Measurements from ENCODE around the gene EHBP1L1.
"Not testable (repeated sequence)": the region's sequence is repeated elsewhere in the genome, so short reads cannot be mapped to it uniquely, and the experiment has no call there.

DNA sequence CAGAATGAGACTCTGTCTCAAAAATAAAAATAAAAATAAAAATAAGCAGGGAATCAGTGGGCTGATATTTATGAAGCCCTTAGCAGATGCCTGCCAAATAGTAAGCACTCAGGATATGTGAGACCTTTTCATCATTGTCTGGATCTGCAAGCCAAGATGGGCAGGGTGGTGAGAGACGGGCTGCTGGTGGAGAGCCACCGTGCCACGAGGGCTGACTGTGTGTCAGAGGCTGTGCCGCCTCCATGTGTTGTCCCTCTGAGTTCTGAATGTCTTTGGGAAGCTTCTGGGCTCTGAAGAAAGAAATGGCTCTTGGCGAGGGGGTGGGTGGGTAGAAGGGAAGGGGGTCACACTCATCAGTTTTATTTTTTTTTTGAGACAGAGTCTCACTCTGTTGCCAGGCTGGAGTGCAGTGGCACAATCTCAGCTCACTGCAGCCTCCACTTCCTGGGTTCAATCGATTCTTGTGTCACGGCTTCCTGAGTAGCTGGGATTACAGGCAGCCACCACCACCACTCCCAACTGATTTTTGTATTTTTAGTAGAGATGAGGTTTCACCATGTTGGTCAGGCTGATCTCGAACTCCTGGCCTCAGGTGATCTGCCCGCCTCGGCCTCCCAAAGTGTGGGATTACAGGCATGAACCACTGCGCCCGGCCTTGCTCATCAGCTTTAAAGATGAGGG, 10.8 kb upstream of the EHBP1L1 start:
- TF ChIP-seq, protein P1, sequence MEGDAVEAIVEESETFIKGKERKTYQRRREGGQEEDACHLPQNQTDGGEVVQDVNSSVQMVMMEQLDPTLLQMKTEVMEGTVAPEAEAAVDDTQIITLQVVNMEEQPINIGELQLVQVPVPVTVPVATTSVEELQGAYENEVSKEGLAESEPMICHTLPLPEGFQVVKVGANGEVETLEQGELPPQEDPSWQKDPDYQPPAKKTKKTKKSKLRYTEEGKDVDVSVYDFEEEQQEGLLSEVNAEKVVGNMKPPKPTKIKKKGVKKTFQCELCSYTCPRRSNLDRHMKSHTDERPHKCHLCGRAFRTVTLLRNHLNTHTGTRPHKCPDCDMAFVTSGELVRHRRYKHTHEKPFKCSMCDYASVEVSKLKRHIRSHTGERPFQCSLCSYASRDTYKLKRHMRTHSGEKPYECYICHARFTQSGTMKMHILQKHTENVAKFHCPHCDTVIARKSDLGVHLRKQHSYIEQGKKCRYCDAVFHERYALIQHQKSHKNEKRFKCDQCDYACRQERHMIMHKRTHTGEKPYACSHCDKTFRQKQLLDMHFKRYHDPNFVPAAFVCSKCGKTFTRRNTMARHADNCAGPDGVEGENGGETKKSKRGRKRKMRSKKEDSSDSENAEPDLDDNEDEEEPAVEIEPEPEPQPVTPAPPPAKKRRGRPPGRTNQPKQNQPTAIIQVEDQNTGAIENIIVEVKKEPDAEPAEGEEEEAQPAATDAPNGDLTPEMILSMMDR (IDR thresholded peaks at IDR 0.05): not testable (repeated sequence)
- TF ChIP-seq POLR2A (IDR thresholded peaks at IDR 0.05): not testable (repeated sequence)

Measured in lower leg skin (tissue), 3 donors.